ENCODE data around the gene ARHGAP25.

The ARHGAP25 gene

GRCh38 chr2:68829749-68830148 is 95.1 kb downstream of the ARHGAP25 start:
- TF ChIP-seq CTCF (conservative IDR thresholded peaks at IDR 0.05; ENCODE audit: low read length), result no peak
- no peak for DNase-seq (ENCODE audit: low read depth)

GRCh38 chr2:68831686-68832232 is 97.1 kb downstream of the ARHGAP25 start:
- TF ChIP-seq CTCF (conservative IDR thresholded peaks at IDR 0.05; ENCODE audit: low read length), result no peak
- DNase-seq (ENCODE audit: low read depth), result peak; percentile 30
- H3K4me3 ChIP-seq (ENCODE audit: low read length), result no peak overlapping the region

More at GRCh38 chr2:68829749-68830148, 95.1 kb downstream of the ARHGAP25 start:
- no peak overlapping the region for H3K4me3 ChIP-seq (ENCODE audit: low read length)

GRCh38 chr2:68832233-68832869 is 97.7 kb downstream of the ARHGAP25 start:
- TF ChIP-seq CTCF (conservative IDR thresholded peaks at IDR 0.05; ENCODE audit: low read length), result no peak
- no peak overlapping the region for H3K4me3 ChIP-seq (ENCODE audit: low read length)
- DNase-seq (ENCODE audit: low read depth), result peak; percentile 29

- no peak for DNase-seq (ENCODE audit: low read depth)
- no peak overlapping the region for H3K4me3 ChIP-seq (ENCODE audit: low read length)
- TF ChIP-seq CTCF (conservative IDR thresholded peaks at IDR 0.05; ENCODE audit: low read length), result no peak
Measured at GRCh38 chr2:68833162-68833561, 98.6 kb downstream of the ARHGAP25 start.

GRCh38 chr2:68834737-68835376 is 100.2 kb downstream of the ARHGAP25 start:
- no peak for TF ChIP-seq CTCF (conservative IDR thresholded peaks at IDR 0.05; ENCODE audit: low read length)
- no peak for DNase-seq (ENCODE audit: low read depth)
- no peak overlapping the region for H3K4me3 ChIP-seq (ENCODE audit: low read length)

GRCh38 chr2:68835621-68836020 is 101.0 kb downstream of the ARHGAP25 start:
- DNase-seq (ENCODE audit: low read depth), result no peak
- H3K4me3 ChIP-seq (ENCODE audit: low read length), result no peak overlapping the region
- no peak for TF ChIP-seq CTCF (conservative IDR thresholded peaks at IDR 0.05; ENCODE audit: low read length)

Data from AG10803 (cell line).